Measurements from ENCODE around the gene TPI1.
"Not testable (repeated sequence)": the region's sequence is repeated elsewhere in the genome, so short reads cannot be mapped to it uniquely, and the experiment has no call there.

Gene TPI1

GRCh38 chr12:6892683-6893082 lies 25.4 kb downstream of the TPI1 start:
- DNase-seq (ENCODE audit: low spot score), result not testable (repeated sequence)

GRCh38 chr12:6894321-6894720 lies 27.0 kb downstream of the TPI1 start:
- no peak for DNase-seq (ENCODE audit: low spot score)

GRCh38 chr12:6896846-6897435 lies 29.6 kb downstream of the TPI1 start:
- no peak for DNase-seq (ENCODE audit: low spot score)

GRCh38 chr12:6899427-6899826 lies 32.1 kb downstream of the TPI1 start:
- DNase-seq (ENCODE audit: low spot score), result no peak

GRCh38 chr12:6899837-6900519 lies 32.6 kb downstream of the TPI1 start:
- DNase-seq (ENCODE audit: low spot score), result no peak

- no peak for DNase-seq (ENCODE audit: low spot score)
Observed at GRCh38 chr12:6902448-6902847, 35.1 kb downstream of the TPI1 start.

- DNase-seq (ENCODE audit: low spot score), result no peak
Observed at GRCh38 chr12:6903722-6904121, 36.4 kb downstream of the TPI1 start.

- DNase-seq (ENCODE audit: low spot score), result peak; percentile 98
Observed at GRCh38 chr12:6904280-6905276, 37.2 kb downstream of the TPI1 start, which contains the start of gene LRRC23. Gene LRRC23, plus strand, starts transcription at chr12:6904822. Its CDS starts 812 bp downstream, at chr12:6905634.

- no peak for DNase-seq (ENCODE audit: low spot score)
Observed at GRCh38 chr12:6905414-6906040, 38.2 kb downstream of the TPI1 start.

- DNase-seq (ENCODE audit: low spot score), result not testable (repeated sequence)
Observed at GRCh38 chr12:6908141-6908540, 40.8 kb downstream of the TPI1 start.

GRCh38 chr12:6909421-6910145 lies 42.3 kb downstream of the TPI1 start:
- DNase-seq (ENCODE audit: low spot score), result no peak

GRCh38 chr12:6912164-6912935 lies 45.0 kb downstream of the TPI1 start:
- DNase-seq (ENCODE audit: low spot score), result no peak

- DNase-seq (ENCODE audit: low spot score), result peak; percentile 69
Observed at GRCh38 chr12:6914246-6914946, 47.1 kb downstream of the TPI1 start, which contains the start of gene ENO2. Gene ENO2, plus strand, starts transcription at chr12:6914580. Its CDS starts 1,253 bp downstream, at chr12:6915833.

GRCh38 chr12:6914947-6915788 lies 47.8 kb downstream of the TPI1 start:
- DNase-seq (ENCODE audit: low spot score), result peak; percentile 96

- DNase-seq (ENCODE audit: low spot score), result no peak
Observed at GRCh38 chr12:6915789-6916285, 48.5 kb downstream of the TPI1 start.

- no peak for DNase-seq (ENCODE audit: low spot score)
Observed at GRCh38 chr12:6916426-6917200, 49.3 kb downstream of the TPI1 start.

GRCh38 chr12:6917491-6918231 lies 50.3 kb downstream of the TPI1 start:
- no peak for DNase-seq (ENCODE audit: low spot score)
